ENCODE measurements around the gene PWWP2A. TPM values are rescaled to one million over a fixed set of nuclear protein-coding genes. Genes with fewer than 3 reads are reported as not detected.
A peak's percentile ranks its signal among the peaks of the same experiment; 100 is the strongest.
"Not testable (repeated sequence)": the region's sequence is repeated elsewhere in the genome, so short reads cannot be mapped to it uniquely, and the experiment has no call there.

The PWWP2A gene
- total RNA-seq, 2 donors from 2014 or later, result 15.4 to 16.7 TPM

DNA sequence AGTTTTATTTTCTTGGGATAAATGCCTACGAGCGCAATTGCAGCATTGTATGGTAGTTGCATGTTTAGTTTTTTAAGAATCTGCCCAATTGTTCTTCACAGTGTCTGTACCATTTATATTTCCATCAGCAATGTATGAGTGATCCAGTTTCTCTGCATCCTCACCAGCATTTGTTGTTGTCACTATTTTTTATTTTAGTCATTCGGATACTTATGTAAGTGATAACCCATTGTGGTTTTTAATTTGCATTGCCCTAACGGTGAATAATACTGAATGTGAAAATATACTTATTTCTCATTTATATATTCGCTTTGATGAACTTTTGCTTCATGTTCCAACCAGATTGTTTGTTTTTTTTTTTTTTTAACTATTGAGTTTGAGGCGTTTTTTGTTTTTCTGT is 33.7 kb upstream of the PWWP2A start:
- no peaks in the 10 kb centered on the region for H3K36me3 Mint-ChIP-seq (ENCODE audit: low read depth)
- H3K9me3 Mint-ChIP-seq, result no peaks in the 10 kb centered on the region
- ATAC-seq (replicated peaks), result peak; percentile 74
- no peak overlapping the region for H3K4me3 Mint-ChIP-seq
- no peaks in the 10 kb centered on the region for H3K27me3 Mint-ChIP-seq
- H3K27ac Mint-ChIP-seq, result no peak overlapping the region
- peaks cover 5% of the 10 kb centered on the region for H3K4me1 Mint-ChIP-seq

DNA sequence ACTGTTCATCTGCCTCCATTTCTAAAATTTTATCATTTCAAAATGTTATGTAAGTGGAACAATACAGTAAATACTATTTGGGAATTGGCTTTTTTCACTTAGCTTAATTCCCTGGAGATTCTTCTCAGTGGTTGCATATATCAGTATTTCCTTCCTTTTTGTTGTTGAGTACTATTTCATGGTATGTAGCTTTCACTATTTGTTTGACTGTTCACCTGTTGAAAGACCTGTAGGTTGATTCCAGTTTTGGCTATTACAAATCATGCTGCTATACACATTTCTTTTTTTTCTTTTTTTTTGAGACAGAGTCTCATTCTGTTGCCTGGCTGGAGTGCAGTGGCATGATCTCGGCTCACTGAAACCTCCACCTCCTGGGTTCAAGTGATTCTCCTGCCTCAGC is 33.0 kb upstream of the PWWP2A start:
- ATAC-seq (replicated peaks), result peak; percentile 69
- Mint-ChIP-seq H3K9me3 (no peaks in the 10 kb centered on the region), H3K4me1 (peaks cover 5% of the 10 kb centered on the region), H3K27me3 (no peaks in the 10 kb centered on the region), H3K4me3 (no peak overlapping the region), H3K27ac (peak overlapping the region; percentile 9), H3K36me3 (ENCODE audit: low read depth) (no peaks in the 10 kb centered on the region)

DNA sequence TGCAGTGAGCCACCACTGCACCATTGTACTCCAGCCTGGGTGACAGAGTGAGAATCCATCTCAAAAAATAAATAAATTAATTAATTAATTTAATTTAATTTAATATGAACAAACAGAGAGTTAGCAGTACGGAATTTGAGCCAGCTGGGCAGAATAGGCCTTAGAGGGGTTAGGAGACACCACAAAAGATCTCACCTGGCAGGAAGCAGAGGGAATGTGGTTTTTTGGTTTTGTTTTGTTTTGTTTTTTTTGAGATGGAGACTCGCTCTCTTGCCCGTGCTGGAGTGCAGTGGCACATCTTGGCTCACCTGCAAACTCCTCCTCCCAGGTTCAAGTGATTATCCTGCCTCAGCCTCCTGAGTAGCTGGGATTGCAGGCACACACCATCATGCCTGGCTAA is 31.8 kb upstream of the PWWP2A start:
- no peaks in the 10 kb centered on the region for H3K36me3 Mint-ChIP-seq (ENCODE audit: low read depth)
- no peak overlapping the region for H3K4me3 Mint-ChIP-seq
- ATAC-seq (replicated peaks), result no peak
- H3K27me3 Mint-ChIP-seq, result peaks cover 3% of the 10 kb centered on the region
- no peak overlapping the region for H3K27ac Mint-ChIP-seq
- H3K4me1 Mint-ChIP-seq, result peaks cover 5% of the 10 kb centered on the region
- H3K9me3 Mint-ChIP-seq, result no peaks in the 10 kb centered on the region

DNA sequence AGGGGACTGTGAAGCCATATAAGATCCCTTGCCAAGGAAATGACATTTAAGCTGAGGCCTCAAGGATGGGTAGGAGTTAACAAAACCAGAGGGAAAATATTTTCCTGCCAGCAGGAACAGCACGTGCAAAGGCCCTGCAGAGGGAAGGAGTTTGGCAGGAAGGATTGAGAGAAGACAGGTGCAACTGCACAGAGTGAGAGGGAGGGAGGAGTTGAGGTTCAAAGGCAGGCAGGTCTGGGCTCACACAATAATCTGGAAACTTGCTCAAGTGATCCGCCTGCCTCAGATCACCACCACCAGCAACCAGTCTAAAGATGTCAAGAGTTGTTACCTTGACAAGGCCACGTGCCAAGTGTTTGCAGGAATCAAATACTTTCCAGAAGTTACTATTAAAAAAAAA is 31.1 kb upstream of the PWWP2A start:
- H3K36me3 Mint-ChIP-seq (ENCODE audit: low read depth), result no peaks in the 10 kb centered on the region
- H3K4me1 Mint-ChIP-seq, result peaks cover 5% of the 10 kb centered on the region
- H3K27ac Mint-ChIP-seq, result no peak overlapping the region
- peaks cover 3% of the 10 kb centered on the region for H3K27me3 Mint-ChIP-seq
- no peak overlapping the region for H3K4me3 Mint-ChIP-seq
- H3K9me3 Mint-ChIP-seq, result no peaks in the 10 kb centered on the region
- ATAC-seq (replicated peaks), result no peak

DNA sequence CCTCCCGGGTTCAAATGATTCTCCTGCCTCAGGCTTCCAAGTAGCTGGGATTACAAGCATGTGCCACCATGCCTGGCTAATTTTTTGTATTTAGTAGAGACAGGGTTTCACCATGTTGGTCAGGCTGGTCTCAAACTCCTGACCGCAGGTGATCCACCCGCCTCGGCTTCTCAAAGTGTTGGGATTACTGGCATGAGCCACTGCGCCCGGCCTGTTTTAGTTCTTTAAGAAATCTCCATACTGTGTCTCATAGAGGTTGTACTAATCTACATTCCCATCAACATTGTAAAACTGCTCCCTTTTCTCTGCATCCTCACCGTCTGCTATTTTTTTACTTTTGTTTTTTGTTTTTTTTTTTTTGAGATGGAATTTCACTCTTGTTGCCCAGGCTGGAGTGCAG is 25.2 kb upstream of the PWWP2A start:
- H3K4me3 Mint-ChIP-seq; H3K27ac Mint-ChIP-seq; ATAC-seq (replicated peaks); H3K4me1 Mint-ChIP-seq; H3K27me3 Mint-ChIP-seq; H3K36me3 Mint-ChIP-seq (ENCODE audit: low read depth); H3K9me3 Mint-ChIP-seq: not testable (repeated sequence)

DNA sequence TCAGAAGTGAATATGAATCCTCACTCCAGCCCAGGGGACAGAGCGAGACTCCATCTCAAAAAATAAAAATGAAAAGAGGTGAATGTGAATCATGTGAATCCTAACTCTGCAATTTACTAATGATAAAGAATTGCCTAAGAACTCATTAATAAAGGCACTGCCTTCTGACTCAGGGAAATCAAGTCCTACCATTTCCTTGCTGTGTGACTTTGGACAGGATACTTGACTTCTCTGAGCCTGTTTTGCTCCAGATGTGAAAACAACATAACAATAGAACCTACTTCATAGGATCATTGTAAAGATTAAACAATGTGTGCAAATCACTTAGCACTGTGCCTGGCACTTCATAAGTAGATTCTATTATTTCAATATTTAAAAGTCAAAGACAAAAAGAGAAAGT is 15.1 kb upstream of the PWWP2A start:
- Mint-ChIP-seq H3K4me3 (no peak overlapping the region), H3K36me3 (ENCODE audit: low read depth) (no peaks in the 10 kb centered on the region), H3K27ac (no peak overlapping the region), H3K27me3 (no peaks in the 10 kb centered on the region), H3K4me1 (no peaks in the 10 kb centered on the region), H3K9me3 (no peaks in the 10 kb centered on the region)
- ATAC-seq (replicated peaks), result no peak

DNA sequence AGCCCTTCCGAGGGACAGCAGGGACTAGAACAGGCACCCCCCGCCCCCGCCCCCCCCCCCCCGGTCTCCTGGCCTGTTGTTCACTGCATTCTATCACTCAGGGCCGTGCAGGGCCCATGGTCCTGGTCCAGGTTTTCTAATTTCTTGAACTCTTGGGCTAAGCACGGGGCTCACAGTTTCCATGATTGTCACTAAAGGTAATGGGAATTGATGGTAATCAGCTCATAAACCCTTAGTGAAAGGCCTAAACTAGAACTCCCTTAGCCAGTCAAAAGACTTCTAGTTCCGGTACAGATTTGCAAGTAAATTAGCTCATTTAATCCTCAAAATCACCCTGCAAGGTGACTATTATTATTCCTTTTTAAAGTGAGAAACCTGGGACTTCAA is 14.7 kb upstream of the PWWP2A start:
- Mint-ChIP-seq H3K27me3 (no peaks in the 10 kb centered on the region), H3K4me1 (no peaks in the 10 kb centered on the region), H3K9me3 (no peaks in the 10 kb centered on the region), H3K36me3 (ENCODE audit: low read depth) (no peaks in the 10 kb centered on the region), H3K4me3 (no peak overlapping the region), H3K27ac (no peak overlapping the region)
- ATAC-seq (replicated peaks), result no peak

DNA sequence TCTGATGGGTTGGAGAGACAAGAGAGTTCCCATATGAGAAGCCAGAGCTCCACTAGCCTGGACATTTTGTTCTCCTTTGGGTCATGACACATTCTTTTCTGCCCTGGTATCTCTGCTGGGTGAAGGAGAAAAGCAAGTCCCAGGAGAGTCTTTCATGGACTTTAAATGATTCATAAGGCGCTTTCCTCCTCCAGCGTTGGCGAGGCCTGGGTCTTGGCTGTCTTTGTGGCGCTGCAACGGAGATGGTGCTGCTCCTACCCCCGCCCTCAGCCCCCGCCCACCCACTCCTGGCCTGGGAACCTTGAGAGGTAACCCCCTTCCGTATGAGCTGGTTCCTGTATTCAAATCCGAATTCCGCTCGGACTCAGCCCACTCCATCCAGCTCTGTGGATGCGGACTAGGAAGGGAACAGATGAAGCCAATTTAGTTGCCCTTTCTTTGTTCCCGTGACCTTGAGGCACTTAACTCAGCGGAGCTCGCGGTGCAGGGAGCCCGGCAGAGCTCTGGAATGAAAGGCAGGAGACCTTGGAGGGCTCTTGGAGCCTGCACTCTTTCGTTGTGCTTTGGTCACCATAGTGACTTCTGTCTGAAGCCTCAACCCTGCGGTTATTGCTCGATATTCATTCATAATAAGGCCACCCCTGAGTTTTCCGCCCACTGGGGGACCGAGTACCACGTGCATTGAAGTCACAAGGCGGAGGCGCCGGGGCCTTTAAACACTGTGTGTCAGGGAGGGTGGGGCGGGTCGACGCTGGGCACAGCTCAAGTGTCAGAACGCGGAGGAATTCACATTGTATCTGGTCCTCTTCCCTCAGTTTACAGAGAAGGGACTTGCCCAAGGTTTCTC is 14.0 kb upstream of the PWWP2A start:
- H3K27me3 Mint-ChIP-seq, result no peaks in the 10 kb centered on the region
- no peaks in the 10 kb centered on the region for H3K4me1 Mint-ChIP-seq
- H3K36me3 Mint-ChIP-seq (ENCODE audit: low read depth), result no peaks in the 10 kb centered on the region
- no peak overlapping the region for H3K27ac Mint-ChIP-seq
- H3K4me3 Mint-ChIP-seq, result no peak overlapping the region
- ATAC-seq (replicated peaks), result no peak
- no peaks in the 10 kb centered on the region for H3K9me3 Mint-ChIP-seq

DNA sequence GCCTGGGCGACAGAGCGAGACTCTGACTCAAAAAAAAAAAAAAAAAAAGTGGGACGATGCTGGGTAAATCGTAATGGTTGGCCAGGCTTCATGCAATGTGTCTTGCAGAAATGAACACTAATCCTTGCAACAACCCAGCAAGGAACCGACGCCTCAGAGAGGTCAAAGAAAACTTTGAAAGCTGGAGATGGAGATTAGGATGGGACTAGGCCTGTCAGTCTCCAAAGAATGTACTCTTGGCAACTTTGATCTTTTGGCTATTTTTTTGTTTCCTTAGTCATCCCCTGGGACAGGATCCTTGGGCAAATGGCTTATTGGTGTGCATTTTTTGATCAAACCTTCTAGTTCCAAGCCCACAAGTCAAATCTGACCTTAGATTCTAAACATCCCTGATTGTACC is 10.6 kb upstream of the PWWP2A start:
- no peak overlapping the region for H3K27ac Mint-ChIP-seq
- H3K4me1 Mint-ChIP-seq, result no peaks in the 10 kb centered on the region
- peaks cover 4% of the 10 kb centered on the region for H3K27me3 Mint-ChIP-seq
- H3K9me3 Mint-ChIP-seq, result no peaks in the 10 kb centered on the region
- H3K4me3 Mint-ChIP-seq, result no peak overlapping the region
- ATAC-seq (replicated peaks), result no peak
- no peaks in the 10 kb centered on the region for H3K36me3 Mint-ChIP-seq (ENCODE audit: low read depth)

DNA sequence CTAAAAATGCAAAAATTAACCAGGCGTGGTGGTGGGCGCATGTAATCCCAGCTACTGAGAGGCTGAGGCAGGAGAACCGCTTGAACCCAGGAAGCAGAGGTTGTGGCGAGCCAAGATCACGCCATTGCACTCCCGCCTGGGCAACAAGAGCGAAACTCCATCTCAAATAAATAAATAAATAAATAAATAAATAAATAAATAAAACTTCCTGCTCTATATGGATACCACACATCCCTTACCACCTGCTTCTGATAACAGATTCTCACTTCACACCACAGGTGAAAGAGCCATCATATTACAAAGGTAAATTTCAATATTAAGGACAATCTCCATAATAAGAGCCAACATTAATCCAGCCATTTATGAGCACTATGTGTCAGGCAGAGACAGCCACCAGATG is 9.4 kb upstream of the PWWP2A start:
- Mint-ChIP-seq H3K36me3 (ENCODE audit: low read depth) (no peaks in the 10 kb centered on the region), H3K27ac (no peak overlapping the region), H3K4me1 (no peaks in the 10 kb centered on the region), H3K4me3 (no peak overlapping the region), H3K27me3 (peaks cover 4% of the 10 kb centered on the region), H3K9me3 (no peaks in the 10 kb centered on the region)
- ATAC-seq (replicated peaks), result no peak

DNA sequence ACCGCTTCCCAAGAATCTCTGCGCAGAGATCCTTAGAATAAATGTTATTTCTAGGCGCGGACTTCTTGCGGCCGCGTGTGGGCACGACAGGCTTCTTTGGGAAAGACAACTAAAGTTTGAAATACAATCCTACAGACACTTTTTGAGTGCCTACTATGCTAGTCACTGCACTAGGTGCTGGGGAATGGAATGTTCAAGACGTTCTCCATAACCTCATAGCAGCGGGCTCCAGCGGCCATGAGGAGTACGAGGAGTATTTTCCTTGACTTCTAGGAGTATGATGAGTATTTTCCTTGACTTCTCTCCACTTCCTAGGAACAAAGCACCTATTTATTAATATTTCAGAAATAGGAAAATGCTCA is 636 bp upstream of the PWWP2A start:
- Mint-ChIP-seq H3K27me3 (no peaks in the 10 kb centered on the region), H3K27ac (peak overlapping the region; percentile 90)
- ATAC-seq (replicated peaks), result no peak

DNA sequence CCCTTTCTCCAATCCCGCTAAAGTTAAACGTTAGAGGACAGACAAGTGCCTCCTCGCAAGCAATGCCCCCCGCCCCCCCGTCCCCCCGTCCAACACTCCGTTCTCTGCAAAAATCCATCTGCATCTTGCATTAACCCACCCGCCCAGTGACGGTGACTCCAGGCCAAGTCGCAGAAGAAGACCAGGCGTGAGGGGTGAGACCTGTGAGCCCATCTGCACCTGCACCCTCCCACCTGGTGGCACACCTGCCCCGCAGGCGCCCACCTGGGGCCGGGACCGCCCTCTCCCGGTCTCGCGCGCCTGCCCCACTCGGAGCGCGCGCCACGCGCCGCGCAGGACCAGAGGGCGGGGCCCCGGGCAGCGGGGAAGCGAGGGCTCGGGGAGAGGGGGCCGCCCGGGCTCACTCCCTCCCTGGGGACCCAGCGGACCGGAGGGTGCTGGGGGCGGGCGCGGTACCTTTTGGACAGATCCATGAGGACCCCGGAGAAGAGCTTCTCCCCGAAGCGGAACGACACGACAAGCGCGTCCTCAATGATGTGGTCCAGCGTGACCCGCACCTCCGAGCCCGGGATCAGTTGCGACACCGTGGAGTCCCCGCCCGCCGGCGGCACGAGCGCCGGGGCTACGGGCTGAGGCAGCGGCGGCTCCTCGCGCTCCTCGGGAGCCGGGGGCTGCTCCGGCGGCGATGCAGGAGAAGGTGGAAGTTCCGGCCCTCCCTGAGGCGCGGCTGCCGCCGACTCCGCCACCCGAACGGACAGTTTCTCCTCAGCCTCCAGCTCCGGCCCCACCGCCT is 705 bp downstream of the PWWP2A start:
- Mint-ChIP-seq H3K4me3 (peak overlapping the region; percentile 85), H3K9me3 (no peaks in the 10 kb centered on the region), H3K27me3 (no peaks in the 10 kb centered on the region), H3K36me3 (ENCODE audit: low read depth) (peaks cover 53% of the 10 kb centered on the region), H3K4me1 (no peaks in the 10 kb centered on the region), H3K27ac (peak overlapping the region; percentile 90)
- ATAC-seq (replicated peaks), result peak; percentile 10

More for the DNA sequence above, 636 bp upstream of the PWWP2A start:
- Mint-ChIP-seq H3K36me3 (ENCODE audit: low read depth) (peaks cover 40% of the 10 kb centered on the region), H3K4me1 (no peaks in the 10 kb centered on the region), H3K4me3 (peak overlapping the region; percentile 85), H3K9me3 (no peaks in the 10 kb centered on the region)

DNA sequence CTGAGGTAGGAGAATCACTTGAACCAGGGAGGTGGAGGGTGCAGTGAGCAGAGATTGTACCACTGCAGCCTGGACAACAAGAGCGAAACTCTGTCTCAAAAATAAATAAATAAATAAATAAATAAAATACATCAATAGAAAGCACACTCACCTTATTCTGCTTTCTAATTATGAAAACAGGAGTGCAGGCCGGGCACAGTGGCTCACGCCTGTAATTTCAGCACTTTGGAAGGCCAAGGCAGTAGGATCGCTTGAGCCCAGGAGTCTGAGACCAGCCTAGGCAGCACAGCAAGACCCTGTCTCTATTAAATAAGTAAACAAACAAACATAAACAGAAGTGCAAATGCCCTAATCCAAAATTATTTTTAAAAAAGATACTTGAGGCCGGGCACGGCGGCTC is 2.3 kb downstream of the PWWP2A start:
- ATAC-seq (replicated peaks), result no peak
- Mint-ChIP-seq H3K27ac (no peak overlapping the region), H3K4me3 (peak overlapping the region; percentile 70), H3K4me1 (no peaks in the 10 kb centered on the region), H3K36me3 (ENCODE audit: low read depth) (peaks cover 69% of the 10 kb centered on the region), H3K9me3 (no peaks in the 10 kb centered on the region), H3K27me3 (no peaks in the 10 kb centered on the region)

DNA sequence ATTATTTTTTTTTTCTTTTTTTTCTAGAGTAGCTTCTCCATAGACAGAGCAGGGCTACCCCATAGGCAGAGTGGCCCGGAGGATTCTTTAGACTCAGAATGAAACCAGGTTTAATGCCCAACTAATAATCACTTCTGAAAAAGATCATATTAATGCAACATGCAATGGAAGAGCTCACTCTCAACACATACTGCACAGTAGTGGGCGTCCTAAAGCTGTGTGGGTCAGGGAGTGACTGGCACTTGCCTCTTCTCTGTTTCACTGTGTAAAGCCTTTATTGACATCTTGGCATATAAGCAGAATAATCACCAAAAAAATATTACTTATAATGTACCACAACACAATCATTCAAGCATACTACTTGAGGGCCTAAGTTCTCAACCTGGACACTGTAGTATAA is 11.1 kb downstream of the PWWP2A start:
- Mint-ChIP-seq H3K4me3 (no peak overlapping the region), H3K27me3 (no peaks in the 10 kb centered on the region), H3K27ac (no peak overlapping the region), H3K9me3 (no peaks in the 10 kb centered on the region), H3K4me1 (peaks cover 5% of the 10 kb centered on the region), H3K36me3 (ENCODE audit: low read depth) (peaks cover 84% of the 10 kb centered on the region)
- no peak for ATAC-seq (replicated peaks)

DNA sequence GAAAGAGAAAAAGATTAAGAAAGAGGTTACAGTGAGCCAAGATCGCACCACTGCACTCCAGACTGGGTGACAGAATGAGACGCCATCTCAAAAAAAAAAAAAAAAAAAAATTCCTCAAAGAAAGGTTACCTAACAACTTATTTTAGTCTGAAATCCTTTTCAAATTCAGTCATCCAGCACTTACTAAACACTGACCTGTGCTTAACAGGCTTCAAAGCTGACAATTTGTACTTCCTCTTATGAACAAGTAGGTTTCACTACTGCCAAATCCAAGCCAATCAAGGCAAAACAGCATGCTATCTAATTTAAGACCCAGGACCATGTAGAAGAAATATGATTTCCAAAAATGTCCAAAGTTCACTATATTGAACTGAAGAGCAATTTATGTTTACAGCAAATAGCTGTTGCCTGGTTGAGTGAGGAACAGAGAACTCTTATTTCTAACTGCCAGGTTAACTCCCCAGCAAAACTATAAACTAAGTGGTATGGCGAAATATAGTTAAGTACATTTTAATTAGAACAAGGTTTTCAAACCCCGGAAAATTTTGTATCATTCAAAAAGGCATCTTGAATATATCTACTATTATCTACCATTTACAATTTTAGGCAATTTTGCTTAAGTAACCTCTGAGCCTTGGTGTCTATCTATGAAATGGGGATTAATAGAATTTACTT is 13.4 kb downstream of the PWWP2A start:
- Mint-ChIP-seq H3K9me3 (no peaks in the 10 kb centered on the region), H3K27ac (peak overlapping the region; percentile 48), H3K4me1 (peaks cover 5% of the 10 kb centered on the region), H3K4me3 (no peak overlapping the region), H3K27me3 (no peaks in the 10 kb centered on the region), H3K36me3 (ENCODE audit: low read depth) (peaks cover 83% of the 10 kb centered on the region)
- no peak for ATAC-seq (replicated peaks)

Data from activated T-helper 17 cell treated with anti-CD3 and anti-CD28 coated beads, Interleukin-2, amount 50 U/mL, for 72 hours (primary cell).